A673 (cell line): ENCODE measurements around the gene NIT1.

ENCODE experiments used
- CTCF ChIP-seq: fragments of 300-800, 200-600 bp; sonication (generic); conservative IDR thresholded peaks from 2 replicates; pipeline ENCODE4 v1.5.1; 2017; ENCODE audit warnings: low read depth, mild to moderate bottlenecking, antibody characterized with exemption, low read length, moderate library complexity, mixed read lengths
- EZH2 ChIP-seq: fragments of 200-600 bp; sonication (generic); IDR thresholded peaks from 2 replicates; pipeline ENCODE4 v1.6.1; 2017; ENCODE audit warnings: borderline replicate concordance, low read depth, mild to moderate bottlenecking, mixed read lengths, antibody characterized with exemption, low read length; ENCODE audit not compliant: poor library complexity, severe bottlenecking

- TF ChIP-seq EZH2 (no peak), CTCF (no peak)
Observed at GRCh38 chr1:161140755-161141400, 23.0 kb downstream of the NIT1 start.
